ENCODE measurements around the gene TTC39A.
"Not testable (repeated sequence)": the region's sequence is repeated elsewhere in the genome, so short reads cannot be mapped to it uniquely, and the experiment has no call there.

The TTC39A gene

DNA sequence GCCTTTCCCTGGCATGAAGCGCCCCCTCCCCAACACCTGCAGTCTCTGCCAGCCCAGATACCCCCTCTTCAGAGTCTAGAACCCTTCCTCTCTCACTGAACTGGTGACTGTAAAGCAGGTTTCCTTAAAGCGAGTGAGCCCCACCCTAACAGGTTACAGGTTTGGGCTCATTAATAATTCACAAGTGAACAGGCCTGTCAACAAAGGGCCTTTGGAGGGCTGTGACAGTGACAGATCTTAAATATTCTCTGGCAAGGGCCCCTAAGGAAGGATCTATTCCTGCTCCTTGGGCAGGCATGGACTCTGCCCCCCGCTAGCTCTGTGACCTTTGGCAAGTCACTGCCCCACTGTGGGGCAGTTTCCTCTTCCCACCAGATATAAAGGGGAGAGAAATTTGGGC is 5.6 kb upstream of the TTC39A start:
- no peak for DNase-seq

- no peak for DNase-seq
These were observed 1.1 kb upstream of the TTC39A start for GRCh38 chr1:51331206-51332100.

DNA sequence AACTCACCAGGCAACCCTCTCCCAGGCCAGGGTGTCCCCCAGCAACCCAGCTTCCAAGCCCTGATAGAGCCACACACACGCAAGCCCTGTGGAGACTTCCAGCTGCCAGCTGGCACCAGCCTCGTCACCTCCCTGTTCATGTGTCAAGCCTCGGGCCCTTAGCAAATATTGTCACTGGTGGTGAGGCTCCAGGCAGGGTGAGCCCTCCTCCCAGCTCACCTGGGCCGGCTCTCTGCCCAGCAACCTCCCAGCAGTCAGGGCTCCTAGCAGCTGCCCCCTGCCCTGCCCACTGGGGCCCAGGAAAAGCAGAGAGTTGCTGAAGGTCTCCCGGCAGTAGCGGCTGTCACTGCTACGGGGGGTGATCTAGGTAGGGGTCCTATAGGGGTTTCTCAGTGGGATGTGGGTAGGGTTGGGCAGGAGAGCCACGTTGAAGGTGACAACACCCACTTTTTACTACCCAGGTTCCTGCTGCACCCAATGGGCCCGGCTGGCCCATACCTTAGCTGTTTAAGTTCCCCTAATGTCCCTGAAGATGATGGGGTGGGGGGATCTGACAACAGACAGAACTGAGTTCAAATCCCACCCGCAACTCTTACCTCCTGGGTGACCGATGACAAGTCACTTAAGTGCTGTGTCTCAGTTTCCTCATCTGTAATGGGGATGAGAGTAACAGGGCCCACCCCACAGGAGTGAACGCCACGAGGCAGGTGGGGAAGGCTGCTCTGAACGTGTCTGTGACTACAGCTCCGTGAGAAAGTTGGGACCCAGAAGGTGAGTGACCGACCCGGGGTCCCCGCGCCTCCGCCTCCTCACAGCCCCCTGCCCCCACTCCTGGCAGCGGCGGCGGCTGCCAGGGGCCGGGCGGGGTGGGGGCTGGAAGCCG is 678 bp downstream of the TTC39A start:
- DNase-seq, result no peak

GRCh38 chr1:51328926-51329325 is 1.4 kb downstream of the TTC39A start:
- DNase-seq, result no peak

DNA sequence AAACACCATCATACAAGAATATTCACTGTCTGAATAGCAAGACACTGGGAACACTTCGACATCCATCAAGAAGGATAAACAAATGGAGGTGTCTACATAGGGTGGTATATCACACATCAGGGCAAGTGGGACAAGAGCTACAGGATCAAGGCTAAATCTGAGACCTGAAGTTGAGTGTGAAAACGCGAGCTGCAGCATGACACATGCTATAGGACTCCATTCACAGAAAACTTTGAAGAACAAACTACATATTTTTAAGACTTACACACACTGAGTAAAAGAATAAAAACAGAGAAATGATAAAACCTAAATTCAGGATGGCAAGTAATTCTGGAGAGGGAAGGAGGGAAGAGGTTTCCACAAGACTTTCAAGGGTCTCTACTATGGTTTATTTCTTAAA is 2.1 kb downstream of the TTC39A start:
- DNase-seq, result no peak

- DNase-seq, result no peak
These were observed 3.0 kb downstream of the TTC39A start for GRCh38 chr1:51327386-51327785.

GRCh38 chr1:51326839-51327238 is 3.5 kb downstream of the TTC39A start:
- no peak for DNase-seq

GRCh38 chr1:51325878-51326755 is 4.2 kb downstream of the TTC39A start:
- no peak for DNase-seq

DNA sequence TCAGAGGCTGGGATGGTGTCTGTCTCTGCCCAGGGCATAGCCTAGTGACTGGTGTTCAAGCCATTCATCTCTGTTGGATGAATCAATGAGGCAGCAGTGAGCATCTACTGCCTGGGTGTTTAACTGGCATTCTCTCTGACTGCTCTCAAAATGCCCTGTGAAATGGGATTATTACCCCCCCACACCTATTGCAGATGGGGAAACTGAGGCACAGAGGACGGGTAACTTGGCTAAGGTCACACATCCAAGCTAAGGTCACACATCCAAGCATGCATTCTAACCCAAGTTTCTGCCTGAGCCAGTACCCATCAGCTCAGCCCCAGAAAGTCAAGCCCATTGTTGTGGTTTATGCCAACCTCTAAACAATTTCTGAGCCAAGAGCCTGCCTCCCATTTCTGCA is 5.0 kb downstream of the TTC39A start:
- DNase-seq, result peak; percentile 10

- DNase-seq, result not testable (repeated sequence)
These were observed 5.4 kb downstream of the TTC39A start for GRCh38 chr1:51325011-51325385.

DNA sequence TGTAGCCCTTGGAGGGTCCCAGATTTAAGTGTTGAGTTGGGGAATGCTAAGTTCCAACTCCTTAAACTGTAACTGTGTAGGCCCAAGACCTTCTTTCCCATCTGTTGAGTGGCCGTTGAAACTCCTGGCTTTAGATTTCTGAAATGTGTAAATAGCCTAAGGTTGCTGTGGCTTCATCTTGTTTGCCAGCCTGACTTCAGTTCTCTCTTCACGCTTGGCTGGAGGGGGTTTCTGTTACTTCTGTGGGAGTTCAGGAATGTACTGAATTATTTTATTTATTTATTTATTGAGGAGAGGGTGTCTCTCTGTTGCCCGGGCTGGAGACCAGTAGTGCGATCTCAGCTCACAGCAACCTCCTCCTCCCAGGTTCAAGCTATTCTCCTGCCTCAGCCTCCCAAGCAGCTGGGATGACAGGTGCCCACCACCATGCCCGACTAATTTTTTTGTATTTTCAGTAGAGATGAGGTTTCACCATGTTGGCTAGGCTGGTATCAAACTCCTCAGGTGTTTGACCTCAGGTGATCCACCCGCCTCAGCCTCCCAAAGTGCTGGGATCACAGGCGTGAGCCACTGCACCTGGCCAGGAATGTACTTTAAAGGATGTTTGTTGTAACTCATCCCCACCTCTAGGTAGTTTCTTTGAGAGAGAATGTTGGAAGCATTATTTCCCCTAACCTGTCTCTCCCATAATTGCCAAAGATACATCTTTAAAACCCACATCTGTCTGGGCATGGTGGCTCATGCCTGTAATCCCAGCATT is 5.9 kb downstream of the TTC39A start:
- DNase-seq, result peak; percentile 3

GRCh38 chr1:51323778-51324177 is 6.6 kb downstream of the TTC39A start:
- DNase-seq, result no peak

DNA sequence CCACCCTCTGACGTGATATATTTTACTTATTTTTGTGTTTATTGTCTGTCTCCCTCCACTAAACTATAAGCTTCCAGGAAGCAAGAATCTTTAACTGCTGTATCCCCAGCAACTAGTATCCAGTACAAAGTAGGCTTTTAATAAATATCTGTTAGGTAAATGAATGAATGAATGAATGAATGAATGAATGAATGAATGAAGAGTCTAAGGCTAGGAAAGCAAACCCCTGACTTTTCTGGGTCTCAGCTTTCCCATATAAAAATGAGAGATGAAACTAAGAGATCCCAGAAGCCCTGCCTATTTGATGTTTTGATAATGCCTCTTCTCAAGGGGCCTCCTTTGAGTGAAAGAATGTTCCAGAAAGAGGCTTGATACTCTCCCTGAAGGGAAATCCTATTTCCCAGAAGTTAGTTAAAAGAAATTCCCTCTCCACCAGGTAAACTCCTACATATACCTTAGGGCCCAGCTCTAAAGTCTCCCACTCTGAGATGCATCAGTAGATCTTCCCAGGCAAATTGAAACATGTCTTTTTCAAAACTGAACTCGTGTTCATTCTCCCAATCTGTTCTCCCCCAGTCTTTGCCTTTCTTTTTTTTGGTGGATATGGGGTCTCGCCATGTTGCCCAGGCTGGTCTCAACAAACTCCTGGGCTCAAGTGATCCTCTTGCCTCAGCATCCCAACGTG is 7.8 kb downstream of the TTC39A start:
- DNase-seq, result no peak

GRCh38 chr1:51321924-51322280 is 8.5 kb downstream of the TTC39A start:
- DNase-seq, result no peak

DNA sequence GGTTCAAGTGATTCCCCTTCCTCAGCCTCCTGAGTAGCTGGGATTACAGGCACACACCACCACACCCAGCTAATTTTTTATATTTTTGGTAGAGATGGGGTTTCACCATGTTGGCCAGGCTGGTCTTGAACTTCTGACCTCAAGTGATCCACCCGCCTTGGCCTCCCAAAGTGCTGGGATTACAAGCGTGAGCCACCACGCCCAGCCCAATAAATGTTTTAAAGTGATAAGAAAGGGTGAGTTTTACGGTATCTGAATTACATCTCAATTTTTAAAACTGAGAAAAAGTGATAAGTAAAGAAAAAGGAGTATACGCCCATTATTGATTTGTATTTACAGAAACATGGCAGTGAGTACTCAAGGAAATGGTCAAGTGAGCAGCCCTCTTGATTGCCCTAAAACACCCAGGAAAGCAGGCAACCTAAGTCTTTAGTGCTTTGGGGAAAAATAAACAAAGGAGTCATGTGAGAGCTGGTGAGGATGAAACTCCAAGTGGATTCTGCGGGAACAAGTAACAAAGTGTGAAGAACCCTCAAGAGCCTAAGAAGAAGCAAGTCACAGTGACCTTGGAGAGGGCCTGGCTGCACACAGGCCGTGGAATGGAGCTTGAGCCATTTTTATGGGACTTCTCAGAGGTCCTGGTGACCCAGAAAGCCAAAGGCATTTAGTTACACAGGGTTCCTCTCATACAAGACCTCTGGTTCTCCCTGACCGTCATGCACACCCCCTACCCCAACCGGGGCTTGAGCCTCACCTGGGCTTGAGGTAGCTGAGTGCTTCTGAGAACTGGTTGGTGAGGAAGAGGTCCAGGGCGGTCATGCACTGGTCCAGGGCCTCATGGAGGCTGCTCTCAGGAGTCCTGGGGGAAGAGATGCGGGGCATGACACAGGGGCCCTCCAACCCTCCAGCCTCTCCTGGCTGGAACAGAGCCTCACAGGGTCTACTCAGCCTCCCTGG is 9.1 kb downstream of the TTC39A start:
- DNase-seq, result no peak

- DNase-seq, result peak; percentile 15
These were observed 12.6 kb downstream of the TTC39A start for GRCh38 chr1:51317798-51318197.

DNA sequence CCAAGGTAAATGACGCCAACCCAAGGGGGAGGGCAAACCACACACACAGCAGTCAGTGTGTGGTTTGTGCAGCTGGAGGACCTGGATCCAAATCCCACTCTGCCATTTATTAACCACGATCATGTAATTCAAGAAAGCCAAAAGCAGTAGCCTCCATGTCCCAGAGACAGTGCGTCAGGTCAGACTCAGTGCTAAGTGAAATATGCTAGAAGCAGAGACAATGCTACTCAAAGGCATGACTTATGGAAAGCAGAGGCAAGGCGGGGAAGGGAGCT is 13.6 kb downstream of the TTC39A start:
- no peak for DNase-seq

GRCh38 chr1:51316113-51316845 is 14.1 kb downstream of the TTC39A start:
- peak; percentile 28 for DNase-seq

- DNase-seq, result peak; percentile 26
These were observed 15.4 kb downstream of the TTC39A start for GRCh38 chr1:51314974-51315373.
